Calu3 (cell line): ENCODE measurements around the gene OOSP4A. TPM values are rescaled to one million over a fixed set of nuclear protein-coding genes. Genes with fewer than 3 reads are reported as not detected.

Source experiments
- BruUV-seq: library from RNA; stranded (reverse); fragments of 400-500 nt; replicated peaks from 2 replicates; lab custom pipeline; 2021; lab: Mats Ljungman, UMichigan
- CTCF ChIA-PET: fragments of 300-600 bp; sonication (Branson Sonifier 250); formaldehyde crosslinking; loops from one replicate; lab custom pipeline; 2022; ENCODE audit warnings: antibody characterized with exemption; lab: Charles Lee
- DNase-seq: peaks from one replicate; pipeline ENCODE4 v3.0.0; 2022
- H3K27ac Mint-ChIP-seq: one replicate; pipeline ENCODE4 v1.8.0; 2022; ENCODE audit warnings: mixed read lengths; ENCODE audit not compliant: unreplicated experiment
- H3K27me3 Mint-ChIP-seq: one replicate; pipeline ENCODE4 v1.8.0; 2022; ENCODE audit warnings: mixed read lengths; ENCODE audit not compliant: unreplicated experiment
- H3K36me3 Mint-ChIP-seq: one replicate; pipeline ENCODE4 v1.8.0; 2022; ENCODE audit warnings: mild to moderate bottlenecking, moderate library complexity, mixed read lengths; ENCODE audit not compliant: insufficient read depth, unreplicated experiment
- H3K4me1 Mint-ChIP-seq: one replicate; pipeline ENCODE4 v1.8.0; 2022; ENCODE audit warnings: mild to moderate bottlenecking, low read depth, mixed read lengths; ENCODE audit not compliant: unreplicated experiment
- H3K4me3 Mint-ChIP-seq: one replicate; pipeline ENCODE4 v1.8.0; 2022; ENCODE audit warnings: mild to moderate bottlenecking, low read depth, moderate library complexity, mixed read lengths; ENCODE audit not compliant: unreplicated experiment
- H3K9me3 Mint-ChIP-seq: one replicate; pipeline ENCODE4 v1.8.0; 2022; ENCODE audit warnings: low read depth, mixed read lengths; ENCODE audit not compliant: unreplicated experiment
- intact Hi-C: fragments of 100-400 bp; cut with micrococcal nuclease; formaldehyde crosslinking; loops from one replicate; pipeline ENCODE4 v1.10.0; 2022; ENCODE audit not compliant: unreplicated experiment
- total RNA-seq: library from RNA; stranded (reverse); gene quantifications from 2 replicates; pipeline ENCODE4 v1.2.3, GENCODE V29; 2022
- TF ChIP-seq, protein P1 (sequence below): fragments of 200-600 bp; IDR thresholded peaks from one replicate; pipeline ENCODE4 v1.8.0; 2022; ENCODE audit warnings: antibody characterized with exemption; ENCODE audit not compliant: unreplicated experiment

Gene OOSP4A
- total RNA-seq, 1 experiment from 2014 or later, result not detected

GRCh38 chr11:60003729-60004128 is 39.9 kb downstream of the OOSP4A start:
- Mint-ChIP-seq H3K27ac (no peak overlapping the region), H3K36me3 (no peaks in the 10 kb centered on the region), H3K9me3 (no peaks in the 10 kb centered on the region), H3K27me3 (no peaks in the 10 kb centered on the region), H3K4me1 (no peaks in the 10 kb centered on the region), H3K4me3 (no peak overlapping the region)
- intact Hi-C loops, result no loop called here
- BruUV-seq, result no TSS peak
- CTCF ChIA-PET, result no interaction called here
- no peak for DNase-seq
- TF ChIP-seq, protein P1, sequence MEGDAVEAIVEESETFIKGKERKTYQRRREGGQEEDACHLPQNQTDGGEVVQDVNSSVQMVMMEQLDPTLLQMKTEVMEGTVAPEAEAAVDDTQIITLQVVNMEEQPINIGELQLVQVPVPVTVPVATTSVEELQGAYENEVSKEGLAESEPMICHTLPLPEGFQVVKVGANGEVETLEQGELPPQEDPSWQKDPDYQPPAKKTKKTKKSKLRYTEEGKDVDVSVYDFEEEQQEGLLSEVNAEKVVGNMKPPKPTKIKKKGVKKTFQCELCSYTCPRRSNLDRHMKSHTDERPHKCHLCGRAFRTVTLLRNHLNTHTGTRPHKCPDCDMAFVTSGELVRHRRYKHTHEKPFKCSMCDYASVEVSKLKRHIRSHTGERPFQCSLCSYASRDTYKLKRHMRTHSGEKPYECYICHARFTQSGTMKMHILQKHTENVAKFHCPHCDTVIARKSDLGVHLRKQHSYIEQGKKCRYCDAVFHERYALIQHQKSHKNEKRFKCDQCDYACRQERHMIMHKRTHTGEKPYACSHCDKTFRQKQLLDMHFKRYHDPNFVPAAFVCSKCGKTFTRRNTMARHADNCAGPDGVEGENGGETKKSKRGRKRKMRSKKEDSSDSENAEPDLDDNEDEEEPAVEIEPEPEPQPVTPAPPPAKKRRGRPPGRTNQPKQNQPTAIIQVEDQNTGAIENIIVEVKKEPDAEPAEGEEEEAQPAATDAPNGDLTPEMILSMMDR, result no peak

DNA sequence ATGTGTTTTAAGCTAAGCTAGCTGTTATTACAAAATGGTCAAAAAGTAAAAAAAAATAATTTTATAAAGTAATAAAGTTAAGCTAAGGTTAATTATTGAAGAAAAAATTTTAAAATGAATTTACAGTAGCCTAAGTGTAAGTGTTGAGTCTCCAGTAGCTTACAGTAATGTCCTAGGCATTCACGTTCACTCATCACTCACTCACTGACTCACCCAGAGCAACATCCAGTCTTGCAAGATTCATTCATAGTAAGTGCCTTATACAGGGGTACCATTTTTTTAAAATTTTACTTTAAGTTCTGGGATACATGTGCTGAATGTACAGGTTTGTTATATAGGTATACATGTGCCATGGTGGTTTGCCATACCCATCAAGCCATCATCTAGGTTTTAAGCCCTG is 41.5 kb downstream of the OOSP4A start:
- TF ChIP-seq, protein P1, result no peak
- Mint-ChIP-seq H3K27me3 (no peaks in the 10 kb centered on the region), H3K27ac (no peak overlapping the region), H3K36me3 (no peaks in the 10 kb centered on the region), H3K4me1 (no peaks in the 10 kb centered on the region), H3K4me3 (no peak overlapping the region), H3K9me3 (peaks cover 2% of the 10 kb centered on the region)
- CTCF ChIA-PET, result no interaction called here
- no TSS peak for BruUV-seq
- intact Hi-C loops, result no loop called here
- no peak for DNase-seq

DNA sequence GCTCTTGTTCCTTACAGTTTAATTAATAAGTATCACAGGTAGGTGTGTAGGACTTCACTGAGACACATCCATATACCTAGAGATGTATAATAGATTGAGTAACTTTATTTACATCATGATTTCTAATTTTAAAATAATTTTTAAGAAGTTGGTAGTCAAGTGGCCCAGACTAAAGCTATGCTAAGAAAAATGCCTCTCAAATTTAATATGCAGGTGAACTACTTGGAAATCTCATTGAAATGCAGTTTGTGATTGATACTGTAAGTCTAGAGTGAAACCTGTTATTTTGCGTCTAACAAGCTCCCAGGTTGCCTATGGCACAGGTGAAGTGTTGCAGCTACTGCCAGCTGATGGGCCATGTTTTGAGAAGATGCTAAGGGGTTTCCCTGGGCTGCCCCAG is 53.0 kb downstream of the OOSP4A start, which contains the start of gene OOSP4B:
Gene OOSP4B (plus strand): TSS at position 301 of the 400 bp plus-strand sequence.
- intact Hi-C loops, result no loop called here
- TF ChIP-seq, protein P1, result no peak
- Mint-ChIP-seq H3K4me1 (peaks cover 8% of the 10 kb centered on the region), H3K27me3 (no peaks in the 10 kb centered on the region), H3K27ac (no peak within 1 kb of the TSS), H3K9me3 (peaks cover 3% of the 10 kb centered on the region), H3K36me3 (no peaks in the 10 kb centered on the region), H3K4me3 (no peak within 1 kb of the TSS)
- DNase-seq, result no peak
- BruUV-seq, result no TSS peak
- CTCF ChIA-PET, result no interaction called here

DNA sequence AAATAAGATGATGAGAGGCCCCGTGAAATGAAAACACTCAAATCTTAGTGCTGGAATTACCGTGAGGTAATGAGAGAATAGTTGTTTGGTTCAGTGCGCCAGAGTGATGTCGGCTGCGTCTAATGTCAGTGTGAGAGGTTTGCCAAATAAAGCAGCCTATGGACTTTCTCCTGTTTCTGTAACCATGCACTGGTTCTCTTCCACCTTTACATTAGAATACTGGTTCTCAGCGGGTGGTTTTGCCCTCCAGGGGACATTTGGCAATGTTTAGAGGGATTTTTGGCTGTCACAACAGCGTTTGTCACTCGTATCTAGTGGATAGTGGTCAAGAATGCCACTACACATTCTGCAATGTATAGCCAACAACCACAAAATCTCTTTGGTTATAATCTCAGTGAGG is 54.2 kb downstream of the OOSP4A start:
- Mint-ChIP-seq H3K27me3 (no peaks in the 10 kb centered on the region), H3K4me1 (peaks cover 8% of the 10 kb centered on the region), H3K9me3 (peaks cover 3% of the 10 kb centered on the region), H3K36me3 (no peaks in the 10 kb centered on the region), H3K4me3 (no peak overlapping the region), H3K27ac (no peak overlapping the region)
- TF ChIP-seq, protein P1, result no peak
- DNase-seq, result no peak
- intact Hi-C loops, result no loop called here
- CTCF ChIA-PET, result no interaction called here
- no TSS peak for BruUV-seq

Other genes with a start within 250 kb of the OOSP4A start
- 50.1 and 56.9 TPM in 2 replicates for gene STX3, start 208.7 kb upstream of the OOSP4A start, total RNA-seq
- 49.8 and 51.2 TPM in 2 replicates for gene MRPL16, start 153.3 kb upstream of the OOSP4A start, total RNA-seq
- gene CBLIF, start 118.5 kb upstream of the OOSP4A start, total RNA-seq, result not detected in 2 replicates
- 335 and 428 TPM in 2 replicates for gene TCN1, start 97.5 kb upstream of the OOSP4A start, total RNA-seq
- not detected in 2 replicates for gene OOSP3, start 85.3 kb upstream of the OOSP4A start, total RNA-seq
- gene OOSP1, start 25.6 kb upstream of the OOSP4A start, total RNA-seq, result not detected in 2 replicates
- not detected in 2 replicates for gene OOSP4B, start 53.1 kb downstream of the OOSP4A start, total RNA-seq
- not detected in 2 replicates for gene OOSP2, start 76.4 kb downstream of the OOSP4A start, total RNA-seq
- not detected in 2 replicates for gene MS4A3, start 92.6 kb downstream of the OOSP4A start, total RNA-seq
- not detected in 2 replicates for gene MS4A2, start 124.6 kb downstream of the OOSP4A start, total RNA-seq
- not detected in 2 replicates for gene MS4A6A, start 219.1 kb downstream of the OOSP4A start, total RNA-seq